ENCODE data around the gene STAU1.

DNA sequence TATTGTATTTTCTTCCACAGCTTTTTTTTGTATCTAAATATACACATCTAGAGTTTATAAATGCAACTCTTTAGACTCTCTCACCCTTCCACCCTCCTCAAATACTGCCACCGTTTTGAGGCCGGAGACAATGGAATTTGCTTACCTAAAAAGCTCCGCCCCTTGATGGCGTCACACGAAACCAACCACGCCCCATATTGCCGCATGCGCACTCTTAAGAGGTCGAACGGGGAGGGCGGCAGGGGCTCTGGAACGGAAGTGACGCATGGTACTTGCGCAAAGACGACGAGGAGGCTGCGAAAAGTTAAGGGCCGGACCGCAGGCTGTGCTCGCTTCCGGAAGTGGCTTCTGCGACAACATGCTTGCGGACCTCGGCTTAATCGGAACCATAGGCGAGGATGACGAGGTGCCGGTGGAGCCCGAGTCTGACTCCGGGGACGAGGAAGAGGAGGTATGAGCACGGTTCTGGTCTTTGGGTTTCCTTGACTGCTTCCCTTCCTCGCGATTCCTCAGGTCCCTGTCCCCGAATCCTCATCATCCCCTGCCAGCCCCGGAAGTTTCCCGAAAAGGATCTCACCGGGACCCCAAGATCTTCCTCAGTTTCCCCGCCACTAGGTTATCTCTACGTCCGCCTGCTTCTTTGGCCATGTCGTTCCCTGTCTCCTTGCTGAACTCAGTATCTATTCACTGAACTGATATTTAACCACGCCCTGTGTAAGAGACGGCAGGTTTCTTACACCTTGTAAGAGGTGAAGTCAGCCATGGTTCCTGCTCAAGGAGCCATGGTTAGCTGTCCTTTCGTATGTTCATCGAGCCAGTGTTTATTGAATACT is 31.2 kb upstream of the STAU1 start, which contains the start of gene DDX27:
- peak; percentile 95 to 99 (median 96) for TF ChIP-seq POLR2AphosphoS5 (IDR thresholded peaks at IDR 0.05)
- TF ChIP-seq POLR2A (IDR thresholded peaks at IDR 0.05): peak; percentile 78 to 79

Measured in sigmoid colon (tissue), 4 donors.